ENCODE data around the gene TMX4.
"Not testable (repeated sequence)": the region's sequence is repeated elsewhere in the genome, so short reads cannot be mapped to it uniquely, and the experiment has no call there.

TMX4 gene

DNA sequence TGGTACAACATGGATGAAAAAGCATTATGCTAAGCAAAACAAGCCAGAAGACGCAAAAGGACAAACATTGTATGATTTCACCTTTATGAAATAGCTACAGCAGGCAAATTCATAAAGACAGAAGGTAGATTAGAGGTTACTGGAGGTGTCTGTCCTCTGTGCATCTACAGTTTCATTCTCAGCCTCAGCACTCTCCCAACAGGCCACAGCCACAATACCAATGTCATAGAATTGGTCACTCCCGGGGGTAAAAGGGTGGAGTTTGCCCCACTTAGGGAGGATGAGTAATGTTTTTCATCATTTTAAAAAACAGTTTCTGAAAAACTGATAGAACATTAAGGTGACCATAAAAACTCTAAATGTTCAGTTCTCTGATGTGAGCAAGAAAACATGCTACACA lies 17.2 kb upstream of the TMX4 start:
- Mint-ChIP-seq H3K9me3 (no peaks in the 10 kb centered on the region), H3K4me1 (ENCODE audit: low read depth) (no peaks in the 10 kb centered on the region), H3K27me3 (ENCODE audit: low read depth) (peaks cover 19% of the 10 kb centered on the region), H3K36me3 (ENCODE audit: low read depth) (no peaks in the 10 kb centered on the region), H3K27ac (no peak overlapping the region), H3K4me3 (no peak overlapping the region)

DNA sequence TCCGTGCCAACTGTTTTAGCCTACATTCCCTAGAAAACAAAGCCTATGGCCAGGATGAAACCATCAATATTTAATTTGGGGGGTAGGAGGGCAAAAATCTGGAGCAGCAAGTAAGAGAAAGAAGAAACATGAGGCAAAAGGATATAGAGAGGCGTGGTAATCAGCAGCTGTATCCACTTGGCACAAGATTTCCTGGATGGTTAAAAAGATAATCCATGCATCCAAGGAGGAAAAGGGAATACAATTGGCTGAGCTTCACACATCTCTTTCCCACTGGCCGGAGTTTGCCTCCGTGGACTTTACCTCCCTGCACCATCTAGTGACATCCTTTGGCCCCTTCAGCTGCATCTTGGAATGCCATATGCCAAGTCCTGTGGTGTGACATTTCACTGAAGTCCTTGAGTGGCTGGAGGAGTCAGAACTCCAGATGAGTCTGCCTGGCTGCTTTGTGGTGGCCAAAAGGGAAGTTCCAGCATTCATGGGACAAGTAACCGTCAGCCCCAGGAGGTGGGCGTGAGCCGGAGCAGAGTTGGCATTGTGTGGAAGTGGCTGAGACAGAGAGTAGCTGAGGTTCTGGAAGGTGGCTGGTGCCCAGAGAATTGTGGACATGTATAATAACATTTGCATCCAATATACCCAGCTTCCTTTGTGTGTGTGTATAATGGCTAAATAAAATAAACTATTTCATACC lies 13.7 kb upstream of the TMX4 start:
- Mint-ChIP-seq H3K9me3 (no peaks in the 10 kb centered on the region), H3K4me1 (ENCODE audit: low read depth) (no peaks in the 10 kb centered on the region), H3K27me3 (ENCODE audit: low read depth) (peaks cover 15% of the 10 kb centered on the region), H3K36me3 (ENCODE audit: low read depth) (no peaks in the 10 kb centered on the region), H3K4me3 (no peak overlapping the region), H3K27ac (no peak overlapping the region)

DNA sequence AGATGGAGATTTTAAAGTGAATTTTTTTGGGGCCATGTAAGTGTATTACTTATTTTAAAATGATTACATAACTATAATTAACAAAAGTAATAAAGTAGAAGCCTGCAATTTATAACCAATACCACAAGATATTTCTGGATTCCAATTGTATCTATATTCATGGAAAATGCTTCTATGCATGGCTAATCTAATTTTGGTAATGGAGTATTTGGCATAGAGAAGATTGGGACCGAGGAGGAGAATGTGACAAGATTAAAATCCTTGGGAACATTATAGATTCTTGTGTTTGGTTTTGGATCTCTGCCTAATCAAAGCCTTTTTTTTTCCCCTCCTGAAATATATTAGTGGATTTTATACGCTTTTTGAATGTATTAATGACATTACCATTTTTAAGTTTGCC lies 12.9 kb upstream of the TMX4 start:
- Mint-ChIP-seq H3K9me3 (no peaks in the 10 kb centered on the region), H3K27me3 (ENCODE audit: low read depth) (peaks cover 11% of the 10 kb centered on the region), H3K4me1 (ENCODE audit: low read depth) (no peaks in the 10 kb centered on the region), H3K4me3 (no peak overlapping the region), H3K36me3 (ENCODE audit: low read depth) (no peaks in the 10 kb centered on the region), H3K27ac (no peak overlapping the region)

DNA sequence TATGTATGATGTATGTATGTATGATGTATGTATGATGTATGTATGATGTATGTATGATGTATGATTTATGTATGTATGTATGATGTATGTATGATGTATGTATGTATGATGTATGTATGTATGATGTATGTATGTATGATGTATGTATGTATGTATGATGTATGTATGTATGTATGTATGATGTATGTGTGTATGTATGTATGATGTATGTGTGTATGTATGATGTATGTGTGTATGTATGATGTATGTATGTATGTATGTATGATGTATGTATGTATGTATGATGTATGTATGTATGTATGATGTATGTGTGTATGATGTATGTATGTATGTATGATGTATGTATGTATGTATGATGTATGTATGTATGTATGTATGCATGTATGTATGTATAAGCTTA lies 12.0 kb upstream of the TMX4 start:
- not testable (repeated sequence) for H3K36me3 Mint-ChIP-seq (ENCODE audit: low read depth); H3K27ac Mint-ChIP-seq; H3K4me3 Mint-ChIP-seq; H3K4me1 Mint-ChIP-seq (ENCODE audit: low read depth); H3K9me3 Mint-ChIP-seq
- H3K27me3 Mint-ChIP-seq (ENCODE audit: low read depth), result peaks cover 15% of the 10 kb centered on the region

DNA sequence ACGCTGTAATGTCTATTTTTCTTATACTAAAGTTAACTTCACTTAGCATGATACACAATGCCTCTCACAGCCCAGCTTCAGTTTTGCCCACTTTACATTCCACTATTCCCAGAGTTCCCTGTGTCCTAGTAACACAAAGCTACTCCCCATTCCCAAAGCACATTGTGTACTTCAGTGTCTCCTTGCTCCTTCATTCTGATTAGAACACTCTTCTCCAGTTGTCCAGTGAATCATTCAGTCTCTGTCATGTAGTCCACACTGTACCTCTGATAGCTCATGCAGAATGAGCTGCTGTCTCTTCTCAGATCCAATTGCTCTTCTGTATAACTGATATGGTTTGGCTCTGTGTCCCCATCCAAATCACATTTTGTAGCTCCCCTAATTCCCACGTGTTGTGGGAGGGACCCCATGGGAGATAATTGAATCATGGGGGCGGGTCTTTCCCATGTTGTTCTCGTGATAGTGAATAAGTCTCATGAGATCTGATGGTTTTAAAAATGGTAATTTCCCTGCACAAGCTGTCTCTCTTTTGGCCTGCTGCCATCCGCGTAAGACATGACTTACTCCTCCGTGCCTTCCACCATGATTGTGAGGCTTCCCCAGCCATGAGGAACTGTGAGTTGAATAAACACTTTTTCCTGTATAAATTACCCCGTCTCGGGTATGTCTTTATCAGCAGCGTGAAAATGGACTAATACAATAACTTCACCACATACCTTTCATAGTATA lies 2.1 kb upstream of the TMX4 start:
- Mint-ChIP-seq H3K4me1 (ENCODE audit: low read depth) (peaks cover 10% of the 10 kb centered on the region), H3K27me3 (ENCODE audit: low read depth) (peaks cover 19% of the 10 kb centered on the region), H3K4me3 (no peak overlapping the region), H3K27ac (no peak overlapping the region), H3K9me3 (no peaks in the 10 kb centered on the region), H3K36me3 (ENCODE audit: low read depth) (no peaks in the 10 kb centered on the region)

DNA sequence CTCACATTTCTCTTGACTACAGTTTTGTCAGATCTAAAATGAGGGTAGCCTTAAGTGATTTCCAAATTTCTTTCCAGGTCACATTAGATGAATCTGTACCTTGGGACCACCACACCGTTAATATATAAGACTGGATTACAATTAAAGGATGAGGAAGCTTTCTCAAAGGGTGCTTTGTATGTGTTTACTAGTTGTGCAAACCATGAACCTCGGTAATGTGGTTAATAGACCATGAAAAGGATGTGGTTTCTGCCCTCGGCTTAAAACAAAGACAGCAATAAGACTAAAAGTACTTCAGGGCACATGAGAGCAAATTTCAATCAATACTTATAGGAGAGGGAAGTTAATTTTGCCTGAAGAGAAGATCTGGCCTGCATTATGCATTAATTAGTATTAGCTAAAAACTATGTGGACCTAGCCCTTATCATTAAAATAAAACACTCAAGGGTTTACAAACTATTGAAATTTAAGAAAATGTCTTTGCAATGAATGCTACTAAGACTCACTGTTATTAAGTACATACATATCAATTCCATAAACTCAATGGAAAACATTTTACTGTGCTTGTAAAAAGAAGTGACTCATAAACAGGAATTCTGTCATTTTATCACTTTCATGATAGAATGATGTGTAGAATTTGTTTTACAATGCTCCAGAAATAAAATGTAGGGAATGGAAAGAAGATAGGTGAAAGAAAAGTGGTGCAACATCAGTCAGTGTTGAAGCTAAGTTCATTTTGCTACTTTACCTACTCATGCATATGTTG lies 936 bp upstream of the TMX4 start:
- Mint-ChIP-seq H3K9me3 (no peaks in the 10 kb centered on the region), H3K4me3 (no peak overlapping the region), H3K27ac (no peak overlapping the region), H3K36me3 (ENCODE audit: low read depth) (peaks cover 1% of the 10 kb centered on the region), H3K27me3 (ENCODE audit: low read depth) (peaks cover 15% of the 10 kb centered on the region), H3K4me1 (ENCODE audit: low read depth) (peaks cover 12% of the 10 kb centered on the region)

DNA sequence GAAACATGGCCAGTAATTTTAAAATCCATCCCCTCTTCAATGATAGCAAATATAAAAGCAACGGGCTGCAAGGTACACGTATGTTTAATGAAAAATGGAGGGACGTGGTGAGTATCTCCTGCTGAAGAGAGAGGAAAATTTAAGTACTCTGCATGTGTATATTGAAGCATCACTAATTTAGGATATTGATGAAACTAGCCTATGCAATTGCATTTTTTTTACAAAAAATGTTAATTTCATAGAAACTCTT lies 362 bp upstream of the TMX4 start:
- H3K9me3 Mint-ChIP-seq, result no peaks in the 10 kb centered on the region
- H3K4me3 Mint-ChIP-seq, result no peak overlapping the region
- no peak overlapping the region for H3K27ac Mint-ChIP-seq
- H3K27me3 Mint-ChIP-seq (ENCODE audit: low read depth), result peaks cover 9% of the 10 kb centered on the region
- H3K4me1 Mint-ChIP-seq (ENCODE audit: low read depth), result peaks cover 14% of the 10 kb centered on the region
- peaks cover 1% of the 10 kb centered on the region for H3K36me3 Mint-ChIP-seq (ENCODE audit: low read depth)

DNA sequence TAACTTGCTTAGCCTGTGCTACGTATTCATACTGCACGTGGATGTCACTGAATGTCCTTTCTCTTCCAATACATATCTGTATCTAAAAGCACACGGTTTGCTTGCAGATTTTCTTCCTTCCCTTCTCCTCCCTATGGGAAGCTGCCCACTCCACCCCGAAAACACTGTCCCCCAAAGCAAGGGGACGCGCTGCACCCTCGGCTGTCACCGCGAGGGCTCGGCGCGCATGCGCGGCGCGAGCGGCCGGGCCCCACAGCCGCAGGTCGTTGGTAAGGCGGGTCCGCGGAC lies 659 bp downstream of the TMX4 start:
- Mint-ChIP-seq H3K27ac (peak overlapping the region; percentile 67), H3K36me3 (ENCODE audit: low read depth) (peaks cover 7% of the 10 kb centered on the region), H3K4me1 (ENCODE audit: low read depth) (peaks cover 16% of the 10 kb centered on the region), H3K9me3 (no peaks in the 10 kb centered on the region), H3K27me3 (ENCODE audit: low read depth) (peaks cover 2% of the 10 kb centered on the region), H3K4me3 (peak overlapping the region; percentile 90)

DNA sequence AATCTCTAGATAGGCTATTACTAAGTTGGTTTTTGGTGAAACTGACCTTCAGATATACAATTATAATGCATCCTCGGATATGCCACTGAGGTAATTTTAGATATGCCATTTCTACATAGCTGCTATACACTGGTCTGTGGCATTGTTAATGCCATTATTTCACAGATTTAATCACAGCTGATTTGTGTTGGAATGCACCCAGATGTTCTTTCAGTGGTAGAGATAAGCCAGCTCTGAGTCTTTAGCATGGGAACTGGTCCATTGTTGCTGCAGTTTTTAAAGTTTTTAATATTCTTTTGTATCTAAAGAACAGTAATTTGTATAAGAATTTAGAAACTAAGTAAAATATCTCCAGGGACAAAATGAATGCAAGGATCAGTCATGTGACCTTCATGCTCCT lies 6.8 kb downstream of the TMX4 start:
- no peaks in the 10 kb centered on the region for H3K27me3 Mint-ChIP-seq (ENCODE audit: low read depth)
- H3K9me3 Mint-ChIP-seq, result no peaks in the 10 kb centered on the region
- H3K36me3 Mint-ChIP-seq (ENCODE audit: low read depth), result peaks cover 13% of the 10 kb centered on the region
- no peak overlapping the region for H3K4me3 Mint-ChIP-seq
- H3K27ac Mint-ChIP-seq, result no peak overlapping the region
- H3K4me1 Mint-ChIP-seq (ENCODE audit: low read depth), result peaks cover 9% of the 10 kb centered on the region

DNA sequence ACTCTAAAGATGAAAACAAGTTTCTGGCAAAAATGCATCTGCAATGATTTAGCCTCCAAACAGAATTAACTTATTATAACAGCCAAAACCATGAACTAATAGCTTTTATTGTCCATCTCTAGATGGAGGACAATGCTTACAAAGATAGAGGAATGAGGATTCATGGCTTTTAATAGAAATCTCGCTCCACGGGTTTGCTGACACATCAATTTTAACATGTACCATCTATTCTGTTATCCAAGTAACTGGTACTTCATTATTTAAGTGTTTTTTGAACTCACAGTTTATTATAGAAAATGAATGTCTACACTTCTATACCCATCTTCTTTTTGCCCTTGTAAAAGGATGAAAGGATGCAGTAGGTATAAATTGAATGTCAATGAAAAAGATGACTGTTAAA lies 10.8 kb downstream of the TMX4 start:
- H3K9me3 Mint-ChIP-seq, result no peaks in the 10 kb centered on the region
- H3K27me3 Mint-ChIP-seq (ENCODE audit: low read depth), result no peaks in the 10 kb centered on the region
- H3K4me3 Mint-ChIP-seq, result no peak overlapping the region

DNA sequence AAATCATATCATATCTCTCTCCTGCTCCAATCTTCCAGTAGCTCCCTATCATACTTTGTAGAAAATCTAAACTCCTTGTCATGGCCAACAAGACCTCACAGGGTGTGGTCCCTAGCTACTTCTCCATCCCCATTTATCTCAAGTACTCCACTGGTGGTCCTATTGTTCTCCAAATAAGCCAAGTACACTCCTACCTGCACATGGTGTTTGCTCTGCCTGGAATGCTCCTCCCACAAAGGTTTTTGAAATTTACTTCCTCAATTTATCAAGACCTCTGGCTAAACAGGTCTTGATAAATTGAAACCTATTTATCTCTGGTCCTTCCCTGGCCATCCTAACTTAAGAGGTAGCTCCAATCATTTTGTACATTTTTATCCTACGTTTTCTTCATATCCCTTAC lies 12.1 kb downstream of the TMX4 start:
- Mint-ChIP-seq H3K27me3 (ENCODE audit: low read depth) (no peaks in the 10 kb centered on the region), H3K4me1 (ENCODE audit: low read depth) (no peaks in the 10 kb centered on the region), H3K9me3 (no peaks in the 10 kb centered on the region), H3K4me3 (no peak overlapping the region), H3K27ac (no peak overlapping the region), H3K36me3 (ENCODE audit: low read depth) (peaks cover 5% of the 10 kb centered on the region)

More for the DNA sequence above, 10.8 kb downstream of the TMX4 start:
- H3K27ac Mint-ChIP-seq, result no peak overlapping the region
- peaks cover 7% of the 10 kb centered on the region for H3K36me3 Mint-ChIP-seq (ENCODE audit: low read depth)
- peaks cover 1% of the 10 kb centered on the region for H3K4me1 Mint-ChIP-seq (ENCODE audit: low read depth)

DNA sequence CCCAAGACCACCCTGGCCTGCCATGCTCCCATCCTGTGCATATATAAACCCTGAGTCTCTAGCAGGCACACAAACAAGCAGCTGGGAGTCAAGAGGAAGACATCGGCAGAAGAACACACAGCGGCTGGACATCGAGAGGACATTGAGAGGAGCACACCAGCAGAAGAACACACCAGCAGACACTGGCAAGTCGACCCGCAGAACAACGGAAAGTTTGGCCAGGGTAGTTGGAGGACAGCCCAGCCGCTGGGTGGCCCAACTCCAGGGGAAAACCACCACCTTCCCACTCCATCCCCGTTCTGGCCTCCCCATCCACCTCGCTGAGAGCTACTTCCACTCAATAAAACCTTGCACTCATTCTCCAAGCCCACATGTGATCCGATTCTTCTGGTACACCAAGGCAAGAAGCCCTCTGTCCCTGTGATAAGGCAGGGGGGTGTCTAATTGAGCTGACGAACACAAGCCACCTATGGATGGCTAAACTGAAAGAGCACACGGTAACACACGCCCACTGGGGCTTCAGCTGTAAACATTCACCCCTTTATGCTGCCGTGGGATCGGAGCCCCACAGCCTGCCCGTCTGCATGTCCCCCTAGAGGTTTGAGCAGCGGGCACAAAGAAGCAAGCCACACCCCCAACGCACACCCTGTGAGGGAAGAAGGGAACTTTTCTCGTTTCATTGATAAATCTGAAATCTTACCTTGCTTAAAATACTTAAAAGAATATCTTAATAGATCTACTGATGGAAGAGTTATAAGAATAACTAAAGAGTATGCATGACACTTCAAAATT lies 13.8 kb downstream of the TMX4 start:
- Mint-ChIP-seq H3K27ac (no peak overlapping the region), H3K27me3 (ENCODE audit: low read depth) (no peaks in the 10 kb centered on the region), H3K36me3 (ENCODE audit: low read depth) (peaks cover 9% of the 10 kb centered on the region)

DNA sequence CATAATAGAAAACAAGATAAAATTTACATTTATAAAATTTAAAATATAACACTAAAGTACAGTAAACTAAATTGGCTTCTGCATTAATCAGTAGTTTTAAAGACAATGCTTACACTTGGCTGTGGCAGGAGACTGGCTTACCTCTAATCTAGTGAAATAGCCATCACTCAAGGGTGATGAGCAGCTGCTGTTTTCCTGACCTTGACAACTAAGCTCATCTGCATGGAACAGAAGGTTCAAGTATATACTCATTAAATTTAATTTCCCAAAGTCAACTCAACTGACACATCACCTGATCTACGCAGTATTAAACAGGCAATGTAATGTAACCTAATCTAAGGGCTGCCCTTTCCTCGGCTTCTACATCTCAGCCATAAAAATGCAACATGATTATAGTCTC lies 14.5 kb downstream of the TMX4 start:
- H3K9me3 Mint-ChIP-seq, result no peaks in the 10 kb centered on the region
- H3K4me1 Mint-ChIP-seq (ENCODE audit: low read depth), result no peaks in the 10 kb centered on the region
- no peaks in the 10 kb centered on the region for H3K27me3 Mint-ChIP-seq (ENCODE audit: low read depth)
- H3K27ac Mint-ChIP-seq, result no peak overlapping the region
- H3K36me3 Mint-ChIP-seq (ENCODE audit: low read depth), result peaks cover 17% of the 10 kb centered on the region
- H3K4me3 Mint-ChIP-seq, result no peak overlapping the region

More for the DNA sequence above, 13.8 kb downstream of the TMX4 start:
- H3K4me1 Mint-ChIP-seq (ENCODE audit: low read depth), result no peaks in the 10 kb centered on the region
- no peaks in the 10 kb centered on the region for H3K9me3 Mint-ChIP-seq
- H3K4me3 Mint-ChIP-seq, result no peak overlapping the region

DNA sequence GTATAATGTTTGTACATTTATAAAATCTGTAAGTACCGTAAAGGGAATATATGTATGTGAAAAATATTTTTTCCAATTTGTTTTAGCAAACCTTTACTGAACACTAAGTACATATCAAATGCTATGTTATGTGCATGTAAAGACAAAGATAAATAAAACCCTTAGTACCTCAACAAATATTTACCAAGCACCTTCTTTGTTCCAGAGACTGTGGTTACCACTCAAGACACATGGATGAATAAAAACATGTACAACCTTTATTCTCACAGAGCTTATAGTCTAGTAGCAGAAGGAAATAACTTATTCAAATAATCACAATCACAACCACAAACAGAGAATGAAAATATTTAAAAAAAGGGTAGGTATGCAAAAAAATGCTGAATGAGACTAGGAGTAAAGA lies 17.5 kb downstream of the TMX4 start:
- Mint-ChIP-seq H3K27ac (no peak overlapping the region), H3K4me1 (ENCODE audit: low read depth) (no peaks in the 10 kb centered on the region), H3K36me3 (ENCODE audit: low read depth) (peaks cover 14% of the 10 kb centered on the region), H3K27me3 (ENCODE audit: low read depth) (no peaks in the 10 kb centered on the region), H3K9me3 (no peaks in the 10 kb centered on the region), H3K4me3 (no peak overlapping the region)

DNA sequence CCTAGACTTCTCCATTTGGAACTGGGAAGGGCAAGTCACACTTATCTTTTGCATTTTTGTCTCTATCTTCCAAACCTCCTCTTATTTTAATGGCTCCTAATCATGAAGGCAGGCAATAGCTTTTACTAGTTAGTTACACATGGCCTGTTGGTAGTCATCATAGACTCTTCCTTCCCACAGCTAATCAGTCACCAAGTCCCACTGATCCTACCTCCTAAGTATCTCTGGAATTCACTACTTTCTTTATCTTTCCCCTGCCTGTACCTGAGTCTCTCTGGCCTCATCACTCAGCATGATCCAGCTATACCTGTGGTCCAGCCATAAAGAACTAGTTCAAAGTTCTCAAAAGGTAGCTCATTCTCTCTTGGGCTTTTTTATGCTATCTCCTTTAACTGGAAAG lies 18.8 kb downstream of the TMX4 start:
- Mint-ChIP-seq H3K9me3 (no peaks in the 10 kb centered on the region), H3K4me3 (no peak overlapping the region), H3K27me3 (ENCODE audit: low read depth) (no peaks in the 10 kb centered on the region), H3K27ac (no peak overlapping the region), H3K36me3 (ENCODE audit: low read depth) (peaks cover 15% of the 10 kb centered on the region), H3K4me1 (ENCODE audit: low read depth) (no peaks in the 10 kb centered on the region)

Measured in T-helper 1 cell treated with Interleukin-12 subunit alpha and Interleukin-12 subunit beta and Interleukin-4 antibody, amounts not matched to agents 30 μg/mL and 1 μg/mL, for 36 hours (primary cell).